GM12891 (cell line): Measurements from ENCODE around the gene LRMDA.

Experiments used
- POLR2A ChIP-seq: IDR thresholded peaks from 2 replicates; pipeline ENCODE4 v1.6.1; 2011; ENCODE audit warnings: low read depth, low read length, control low read depth
- POLR2AphosphoS5 ChIP-seq: IDR thresholded peaks from 2 replicates; pipeline ENCODE4 v1.6.1; 2011; ENCODE audit warnings: low read depth, low read length, control low read depth
- POU2F2 ChIP-seq: IDR thresholded peaks from 2 replicates; pipeline ENCODE4 v1.6.1; 2011; ENCODE audit warnings: low read depth, mild to moderate bottlenecking, control low read depth, low read length, moderate library complexity
- SPI1 ChIP-seq: IDR thresholded peaks from 2 replicates; pipeline ENCODE4 v1.6.1; 2011; ENCODE audit warnings: low read depth, low read length, control low read depth
- TAF1 ChIP-seq: IDR thresholded peaks from 2 replicates; pipeline ENCODE4 v1.6.1; 2011; ENCODE audit warnings: low read depth, low read length, control low read depth

DNA sequence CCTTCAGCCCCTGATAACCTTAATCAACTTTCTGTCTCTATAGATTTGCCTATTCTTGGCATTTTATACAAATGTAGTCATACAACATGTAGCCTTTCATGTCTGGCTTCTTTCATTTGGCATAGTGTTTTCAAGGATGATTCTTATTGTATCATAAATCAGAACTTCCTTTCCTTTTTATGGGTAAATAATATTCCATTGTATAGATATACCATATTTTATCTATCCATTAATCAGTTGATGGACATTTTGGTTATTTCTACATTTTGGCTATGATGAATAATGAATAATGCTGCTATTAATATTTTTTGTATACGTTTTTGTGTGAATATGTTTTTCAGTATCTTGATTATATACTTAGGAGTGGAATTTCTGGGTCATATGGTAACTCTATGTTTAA lies 720.8 kb downstream of the LRMDA start:
- TF ChIP-seq POLR2AphosphoS5 (no peak), POLR2A (no peak), SPI1 (no peak), TAF1 (no peak), POU2F2 (no peak)
